Measurements from ENCODE around the gene HPS1.

HPS1 gene

GRCh38 chr10:98433881-98434732 is 12.6 kb downstream of the HPS1 start:
- DNase-seq (ENCODE audit: low read depth, low spot score) = peak; percentile 67
- in situ Hi-C loops (cut with HindIII; ENCODE audit: low sequenced_read_pairs) = no loop called here
- TF ChIP-seq CTCF (IDR thresholded peaks at IDR 0.05; ENCODE audit: low read depth, low read length) = no peak
- H3K4me3 ChIP-seq (ENCODE audit: low read depth, low read length) = no peak overlapping the region

- DNase-seq (ENCODE audit: low read depth, low spot score) = no peak
- no peak overlapping the region for H3K4me3 ChIP-seq (ENCODE audit: low read depth, low read length)
- TF ChIP-seq CTCF (IDR thresholded peaks at IDR 0.05; ENCODE audit: low read depth, low read length) = no peak
- in situ Hi-C loops (cut with HindIII; ENCODE audit: low sequenced_read_pairs) = no loop called here
Measured at GRCh38 chr10:98433371-98433770, 13.4 kb downstream of the HPS1 start.

- H3K4me3 ChIP-seq (ENCODE audit: low read depth, low read length) = no peak overlapping the region
- DNase-seq (ENCODE audit: low read depth, low spot score) = no peak
- no peak for TF ChIP-seq CTCF (IDR thresholded peaks at IDR 0.05; ENCODE audit: low read depth, low read length)
- in situ Hi-C loops (cut with HindIII; ENCODE audit: low sequenced_read_pairs) = no loop called here
Measured at GRCh38 chr10:98432330-98432729, 14.4 kb downstream of the HPS1 start.

- no peak for TF ChIP-seq CTCF (IDR thresholded peaks at IDR 0.05; ENCODE audit: low read depth, low read length)
- no peak overlapping the region for H3K4me3 ChIP-seq (ENCODE audit: low read depth, low read length)
- DNase-seq (ENCODE audit: low read depth, low spot score) = no peak
- in situ Hi-C loops (cut with HindIII; ENCODE audit: low sequenced_read_pairs) = no loop called here
Measured at GRCh38 chr10:98431016-98431415, 15.7 kb downstream of the HPS1 start.

GRCh38 chr10:98430427-98430826 is 16.3 kb downstream of the HPS1 start:
- in situ Hi-C loops (cut with HindIII; ENCODE audit: low sequenced_read_pairs) = no loop called here
- DNase-seq (ENCODE audit: low read depth, low spot score) = no peak
- TF ChIP-seq CTCF (IDR thresholded peaks at IDR 0.05; ENCODE audit: low read depth, low read length) = no peak
- H3K4me3 ChIP-seq (ENCODE audit: low read depth, low read length) = no peak overlapping the region

- no peak for TF ChIP-seq CTCF (IDR thresholded peaks at IDR 0.05; ENCODE audit: low read depth, low read length)
- no peak for DNase-seq (ENCODE audit: low read depth, low spot score)
- no peak overlapping the region for H3K4me3 ChIP-seq (ENCODE audit: low read depth, low read length)
- in situ Hi-C loops (cut with HindIII; ENCODE audit: low sequenced_read_pairs) = no loop called here
Measured at GRCh38 chr10:98429320-98430072, 17.2 kb downstream of the HPS1 start.

Measured in astrocyte of the spinal cord (primary cell).